ENCODE measurements around the gene HPF1.
"Not testable (repeated sequence)": the region's sequence is repeated elsewhere in the genome, so short reads cannot be mapped to it uniquely, and the experiment has no call there.

HPF1 gene

DNA sequence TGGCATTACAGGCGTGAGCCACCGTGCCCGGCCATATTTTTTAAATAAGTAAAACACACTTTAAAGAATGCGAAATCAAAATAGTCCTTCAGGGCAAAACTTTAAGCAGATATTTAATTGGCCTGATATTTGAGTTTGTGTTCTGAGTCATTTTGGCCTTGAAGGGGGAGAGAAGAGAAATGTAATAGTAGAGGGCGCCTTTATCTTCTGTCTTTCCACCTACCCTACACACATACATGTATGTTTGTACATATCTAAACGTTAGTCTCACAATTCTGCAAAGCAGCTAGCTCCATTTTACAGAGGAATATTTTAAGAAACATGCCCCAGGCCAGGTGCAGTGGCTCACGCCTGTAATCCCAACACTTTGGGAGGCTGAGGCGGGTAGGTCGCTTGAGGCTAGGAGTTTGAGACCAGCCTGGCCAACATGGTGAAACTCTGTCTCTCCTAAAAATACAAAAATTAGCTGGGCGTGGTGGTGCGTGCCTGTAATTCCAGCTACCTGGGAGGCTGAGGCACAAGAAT lies 13.9 kb upstream of the HPF1 start:
- H3K27ac ChIP-seq (ENCODE audit: low read length); H3K4me1 ChIP-seq (ENCODE audit: control insufficient read depth in 1 of 2, insufficient read depth in 2 of 2, low read length in 2 of 2); H3K27me3 ChIP-seq (ENCODE audit: low read depth, low read length); H3K4me3 ChIP-seq (ENCODE audit: low read depth in 1 of 2, low read length in 2 of 2); H3K9me3 ChIP-seq (ENCODE audit: control insufficient read depth in 1 of 2, low read length in 2 of 2); H3K36me3 ChIP-seq (ENCODE audit: control insufficient read depth in 1 of 2, insufficient read depth in 2 of 2, low read length in 2 of 2): not testable (repeated sequence)

DNA sequence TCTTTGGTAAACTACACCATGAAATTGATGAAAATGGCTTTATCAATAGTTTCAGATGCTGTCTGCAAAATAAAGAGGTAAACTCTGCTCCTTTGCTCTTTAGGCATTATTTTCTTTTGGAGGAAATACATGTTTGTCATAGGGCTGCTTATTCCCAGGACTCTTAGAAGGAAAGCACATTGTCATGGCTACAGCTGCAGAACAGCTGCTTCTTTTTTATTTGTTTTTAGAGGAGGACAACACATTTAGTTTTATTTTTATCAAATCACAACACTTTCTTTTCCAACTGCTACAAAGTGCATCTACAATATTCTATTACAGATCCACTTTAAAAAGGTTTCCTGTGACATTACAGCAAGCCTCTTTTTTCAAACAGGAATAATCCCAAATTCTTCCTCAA lies 12.7 kb upstream of the HPF1 start:
- Histone ChIP-seq H3K4me3 (ENCODE audit: low read depth in 1 of 2, low read length in 2 of 2) (no peak overlapping the region), H3K27me3 (ENCODE audit: low read depth, low read length) (no peaks in the 10 kb centered on the region), H3K36me3 (ENCODE audit: control insufficient read depth in 1 of 2, insufficient read depth in 2 of 2, low read length in 2 of 2) (no peaks in the 10 kb centered on the region), H3K27ac (ENCODE audit: low read length) (no peak overlapping the region), H3K9me3 (ENCODE audit: control insufficient read depth in 1 of 2, low read length in 2 of 2) (no peaks in the 10 kb centered on the region), H3K4me1 (ENCODE audit: control insufficient read depth in 1 of 2, insufficient read depth in 2 of 2, low read length in 2 of 2) (peaks cover 0 to 7% of the 10 kb centered on the region in 2 donors)

- no peak overlapping the region for H3K4me3 ChIP-seq (ENCODE audit: low read depth in 1 of 2, low read length in 2 of 2)
- no peaks in the 10 kb centered on the region for H3K36me3 ChIP-seq (ENCODE audit: control insufficient read depth in 1 of 2, insufficient read depth in 2 of 2, low read length in 2 of 2)
- no peaks in the 10 kb centered on the region for H3K27me3 ChIP-seq (ENCODE audit: low read depth, low read length)
Measured at GRCh38 chr4:169768385-169768784, 10.6 kb upstream of the HPF1 start.

GRCh38 chr4:169766741-169767140 lies 9.0 kb upstream of the HPF1 start:
- Histone ChIP-seq H3K9me3 (ENCODE audit: control insufficient read depth in 1 of 2, low read length in 2 of 2) (no peaks in the 10 kb centered on the region), H3K36me3 (ENCODE audit: control insufficient read depth in 1 of 2, insufficient read depth in 2 of 2, low read length in 2 of 2) (no peaks in the 10 kb centered on the region), H3K27ac (ENCODE audit: low read length) (no peak overlapping the region), H3K4me3 (ENCODE audit: low read depth in 1 of 2, low read length in 2 of 2) (no peak overlapping the region), H3K4me1 (ENCODE audit: control insufficient read depth in 1 of 2, insufficient read depth in 2 of 2, low read length in 2 of 2) (no peaks in the 10 kb centered on the region), H3K27me3 (ENCODE audit: low read depth, low read length) (no peaks in the 10 kb centered on the region)

More at GRCh38 chr4:169768385-169768784, 10.6 kb upstream of the HPF1 start:
- Histone ChIP-seq H3K9me3 (ENCODE audit: control insufficient read depth in 1 of 2, low read length in 2 of 2) (no peaks in the 10 kb centered on the region), H3K4me1 (ENCODE audit: control insufficient read depth in 1 of 2, insufficient read depth in 2 of 2, low read length in 2 of 2) (no peaks in the 10 kb centered on the region), H3K27ac (ENCODE audit: low read length) (no peak overlapping the region)

DNA sequence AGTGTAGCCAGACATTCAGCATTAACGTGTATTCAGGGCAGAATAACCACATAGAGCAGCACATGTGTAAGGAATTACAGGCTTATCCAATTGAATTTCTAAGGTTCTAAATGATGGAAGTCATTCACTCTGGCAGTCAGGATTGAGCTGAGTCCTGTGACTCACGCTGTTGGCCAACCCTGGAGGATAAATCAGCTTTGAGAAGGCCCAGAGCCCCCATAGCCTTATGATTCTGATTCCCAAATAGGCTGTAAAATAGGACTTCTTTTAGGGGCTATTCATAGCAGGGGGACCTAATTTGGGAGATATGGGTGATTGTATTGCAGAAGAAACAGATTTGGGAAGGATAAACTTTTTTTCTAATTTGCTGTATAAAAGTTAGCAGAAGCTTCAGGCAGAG lies 8.1 kb upstream of the HPF1 start:
- H3K27ac ChIP-seq (ENCODE audit: low read length) = no peak overlapping the region
- no peaks in the 10 kb centered on the region for H3K9me3 ChIP-seq (ENCODE audit: control insufficient read depth in 1 of 2, low read length in 2 of 2)
- no peaks in the 10 kb centered on the region for H3K36me3 ChIP-seq (ENCODE audit: control insufficient read depth in 1 of 2, insufficient read depth in 2 of 2, low read length in 2 of 2)
- H3K27me3 ChIP-seq (ENCODE audit: low read depth, low read length) = no peaks in the 10 kb centered on the region
- H3K4me3 ChIP-seq (ENCODE audit: low read depth in 1 of 2, low read length in 2 of 2) = no peak overlapping the region
- H3K4me1 ChIP-seq (ENCODE audit: control insufficient read depth in 1 of 2, insufficient read depth in 2 of 2, low read length in 2 of 2) = no peaks in the 10 kb centered on the region

- no peaks in the 10 kb centered on the region for H3K27me3 ChIP-seq (ENCODE audit: low read depth, low read length)
- peaks cover 1 to 2% of the 10 kb centered on the region in 2 donors for H3K4me1 ChIP-seq (ENCODE audit: control insufficient read depth in 1 of 2, insufficient read depth in 2 of 2, low read length in 2 of 2)
- H3K4me3 ChIP-seq (ENCODE audit: low read depth in 1 of 2, low read length in 2 of 2) = no peak overlapping the region
- no peak overlapping the region for H3K27ac ChIP-seq (ENCODE audit: low read length)
- H3K36me3 ChIP-seq (ENCODE audit: control insufficient read depth in 1 of 2, insufficient read depth in 2 of 2, low read length in 2 of 2) = no peaks in the 10 kb centered on the region
- no peaks in the 10 kb centered on the region for H3K9me3 ChIP-seq (ENCODE audit: control insufficient read depth in 1 of 2, low read length in 2 of 2)
Measured at GRCh38 chr4:169761846-169762245, 4.1 kb upstream of the HPF1 start.

DNA sequence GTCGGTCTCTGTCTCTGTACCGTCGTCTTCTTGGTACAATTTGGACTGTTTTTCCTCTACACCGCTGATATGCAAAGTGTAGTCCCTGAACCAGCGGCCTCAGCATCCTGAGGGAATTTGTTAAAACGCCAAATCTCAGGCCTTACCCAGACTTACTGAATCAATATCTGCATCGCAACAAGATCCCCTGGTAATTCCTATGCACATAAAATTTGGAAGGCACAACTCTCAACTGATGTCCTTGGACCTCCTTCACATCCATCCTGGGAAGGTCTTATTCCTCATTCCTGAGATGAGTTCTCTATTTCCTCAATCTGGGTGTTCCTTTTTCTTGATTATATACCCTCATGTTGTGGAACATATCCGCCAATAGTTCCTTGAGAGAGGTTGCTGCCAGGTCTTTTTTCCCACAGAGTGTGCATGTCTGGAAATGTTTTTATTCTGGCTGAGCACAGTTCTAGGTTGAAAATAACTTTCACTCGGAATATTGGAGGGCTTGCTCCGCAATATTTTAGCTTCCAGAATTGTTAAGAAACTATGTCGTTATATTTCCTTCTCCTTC lies 738 bp upstream of the HPF1 start:
- no peaks in the 10 kb centered on the region for H3K27me3 ChIP-seq (ENCODE audit: low read depth, low read length)
- H3K4me1 ChIP-seq (ENCODE audit: control insufficient read depth in 1 of 2, insufficient read depth in 2 of 2, low read length in 2 of 2) = peaks cover 11 to 13% of the 10 kb centered on the region in 2 donors
- H3K9me3 ChIP-seq (ENCODE audit: control insufficient read depth in 1 of 2, low read length in 2 of 2) = no peaks in the 10 kb centered on the region
- H3K27ac ChIP-seq (ENCODE audit: low read length) = no peak overlapping the region
- H3K4me3 ChIP-seq (ENCODE audit: low read depth in 1 of 2, low read length in 2 of 2) = peak overlapping the region in 1 of 2 donors; percentile 69
- no peaks in the 10 kb centered on the region for H3K36me3 ChIP-seq (ENCODE audit: control insufficient read depth in 1 of 2, insufficient read depth in 2 of 2, low read length in 2 of 2)

DNA sequence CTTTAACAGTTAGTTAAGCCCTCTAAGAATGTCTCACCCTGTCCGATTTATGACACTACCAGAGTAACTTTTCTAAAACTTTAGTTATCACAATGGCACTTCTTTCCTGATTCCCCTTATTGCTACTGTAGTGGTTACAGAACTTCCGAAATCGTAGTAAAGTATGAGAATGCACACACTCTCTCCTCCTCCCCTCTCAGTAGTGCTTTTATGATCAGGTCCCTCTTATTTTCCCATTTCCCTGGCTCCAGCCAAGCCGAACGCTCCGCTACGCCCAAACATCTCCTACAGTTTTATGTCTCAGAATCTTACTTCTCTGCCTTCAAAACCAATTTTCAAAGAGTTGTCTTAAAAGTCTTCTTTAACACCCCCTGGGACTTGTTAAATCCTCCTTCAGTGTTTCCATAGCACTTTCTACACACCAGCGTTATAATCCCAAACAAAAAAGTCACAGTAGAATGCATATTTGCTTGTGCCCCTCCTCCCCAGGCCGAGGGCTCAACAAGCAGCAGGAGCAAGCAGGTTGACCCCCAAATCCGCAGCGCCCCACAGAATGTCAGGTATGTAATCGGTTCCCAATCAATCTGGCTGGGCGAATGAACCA lies 671 bp downstream of the HPF1 start:
- Histone ChIP-seq H3K4me3 (ENCODE audit: low read depth in 1 of 2, low read length in 2 of 2) (peak overlapping the region; percentile 69 to 94), H3K27me3 (ENCODE audit: low read depth, low read length) (no peaks in the 10 kb centered on the region), H3K4me1 (ENCODE audit: control insufficient read depth in 1 of 2, insufficient read depth in 2 of 2, low read length in 2 of 2) (peaks cover 11 to 13% of the 10 kb centered on the region in 2 donors), H3K9me3 (ENCODE audit: control insufficient read depth in 1 of 2, low read length in 2 of 2) (no peaks in the 10 kb centered on the region), H3K36me3 (ENCODE audit: control insufficient read depth in 1 of 2, insufficient read depth in 2 of 2, low read length in 2 of 2) (no peaks in the 10 kb centered on the region), H3K27ac (ENCODE audit: low read length) (peak overlapping the region; percentile 58)

DNA sequence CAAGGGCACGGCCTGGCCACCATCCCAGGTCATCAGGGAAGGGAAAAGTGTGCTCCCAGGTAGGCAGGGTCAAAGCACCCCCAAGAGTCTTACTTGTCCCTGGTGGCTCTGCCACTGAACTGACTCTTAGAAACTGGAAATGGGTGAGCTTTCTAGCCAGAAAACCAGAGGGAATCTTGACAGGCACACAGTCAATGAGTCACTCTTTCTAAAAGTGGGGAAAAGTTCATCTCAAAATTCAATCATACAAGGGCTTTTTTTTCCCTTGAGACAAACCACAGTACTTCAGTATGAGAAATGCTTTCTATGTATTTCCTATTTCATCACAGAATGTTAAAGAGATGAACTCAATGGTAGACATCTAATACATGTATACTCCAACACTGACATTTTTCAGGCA lies 12.5 kb downstream of the HPF1 start:
- H3K4me1 ChIP-seq (ENCODE audit: control insufficient read depth in 1 of 2, insufficient read depth in 2 of 2, low read length in 2 of 2) = no peaks in the 10 kb centered on the region
- peaks cover 7 to 40% of the 10 kb centered on the region in 2 donors for H3K36me3 ChIP-seq (ENCODE audit: control insufficient read depth in 1 of 2, insufficient read depth in 2 of 2, low read length in 2 of 2)
- H3K27me3 ChIP-seq (ENCODE audit: low read depth, low read length) = no peaks in the 10 kb centered on the region
- H3K9me3 ChIP-seq (ENCODE audit: control insufficient read depth in 1 of 2, low read length in 2 of 2) = no peaks in the 10 kb centered on the region
- no peak overlapping the region for H3K27ac ChIP-seq (ENCODE audit: low read length)
- H3K4me3 ChIP-seq (ENCODE audit: low read depth in 1 of 2, low read length in 2 of 2) = no peak overlapping the region

DNA sequence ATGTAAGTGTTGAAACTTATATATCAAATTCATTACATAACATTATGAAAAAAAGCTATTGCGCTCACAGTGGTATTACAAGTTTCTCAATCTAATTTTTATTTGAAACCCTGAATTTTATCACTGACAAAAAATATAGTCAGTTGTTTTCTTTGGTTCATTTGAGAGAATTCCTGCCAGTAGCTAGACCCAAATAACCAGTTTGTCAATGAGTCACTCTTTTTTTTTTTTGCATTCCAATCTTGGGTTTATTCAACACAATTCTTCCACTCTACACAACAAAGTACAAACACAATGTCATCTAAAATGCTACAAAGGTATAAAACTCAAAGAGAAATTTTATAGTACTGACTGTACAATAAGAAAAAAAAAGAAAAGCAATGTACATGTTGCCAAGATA lies 13.1 kb downstream of the HPF1 start:
- no peaks in the 10 kb centered on the region for H3K4me1 ChIP-seq (ENCODE audit: control insufficient read depth in 1 of 2, insufficient read depth in 2 of 2, low read length in 2 of 2)
- peaks cover 7 to 38% of the 10 kb centered on the region in 2 donors for H3K36me3 ChIP-seq (ENCODE audit: control insufficient read depth in 1 of 2, insufficient read depth in 2 of 2, low read length in 2 of 2)
- no peak overlapping the region for H3K4me3 ChIP-seq (ENCODE audit: low read depth in 1 of 2, low read length in 2 of 2)
- no peaks in the 10 kb centered on the region for H3K9me3 ChIP-seq (ENCODE audit: control insufficient read depth in 1 of 2, low read length in 2 of 2)
- no peaks in the 10 kb centered on the region for H3K27me3 ChIP-seq (ENCODE audit: low read depth, low read length)
- H3K27ac ChIP-seq (ENCODE audit: low read length) = no peak overlapping the region

DNA sequence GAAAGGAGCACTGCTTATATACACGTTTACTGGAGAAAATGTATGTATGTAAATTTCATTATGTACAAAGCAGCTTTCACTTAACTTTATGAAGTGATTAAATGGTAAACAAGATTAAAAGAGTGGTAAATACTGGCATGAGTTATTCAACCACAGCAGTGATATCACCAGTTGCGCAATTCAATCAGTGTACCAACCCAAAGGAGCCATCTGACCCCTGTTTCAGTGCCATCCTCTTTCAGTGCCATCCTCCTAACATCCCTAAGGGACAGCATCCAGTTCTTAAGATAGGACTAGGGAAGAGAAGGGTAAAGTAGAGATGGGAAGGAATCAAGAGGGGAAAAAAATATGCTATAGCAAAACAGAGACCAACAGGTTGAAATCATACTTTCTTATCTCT lies 16.2 kb downstream of the HPF1 start:
- Histone ChIP-seq H3K4me3 (ENCODE audit: low read depth in 1 of 2, low read length in 2 of 2) (no peak overlapping the region), H3K9me3 (ENCODE audit: control insufficient read depth in 1 of 2, low read length in 2 of 2) (no peaks in the 10 kb centered on the region), H3K36me3 (ENCODE audit: control insufficient read depth in 1 of 2, insufficient read depth in 2 of 2, low read length in 2 of 2) (peaks cover 6 to 31% of the 10 kb centered on the region in 2 donors), H3K4me1 (ENCODE audit: control insufficient read depth in 1 of 2, insufficient read depth in 2 of 2, low read length in 2 of 2) (no peaks in the 10 kb centered on the region), H3K27ac (ENCODE audit: low read length) (no peak overlapping the region), H3K27me3 (ENCODE audit: low read depth, low read length) (no peaks in the 10 kb centered on the region)

- not testable (repeated sequence) for H3K4me3 ChIP-seq (ENCODE audit: low read depth in 1 of 2, low read length in 2 of 2); H3K4me1 ChIP-seq (ENCODE audit: control insufficient read depth in 1 of 2, insufficient read depth in 2 of 2, low read length in 2 of 2); H3K27me3 ChIP-seq (ENCODE audit: low read depth, low read length); H3K27ac ChIP-seq (ENCODE audit: low read length); H3K9me3 ChIP-seq (ENCODE audit: control insufficient read depth in 1 of 2, low read length in 2 of 2)
- H3K36me3 ChIP-seq (ENCODE audit: control insufficient read depth in 1 of 2, insufficient read depth in 2 of 2, low read length in 2 of 2) = peaks cover 10 to 31% of the 10 kb centered on the region in 2 donors
Measured at GRCh38 chr4:169738604-169739003, 19.1 kb downstream of the HPF1 start.
